ENCODE measurements around the gene ZNF557. TPM values are rescaled to one million over a fixed set of nuclear protein-coding genes. Genes with fewer than 3 reads are reported as not detected.

The ZNF557 gene
- total RNA-seq, 1 experiment from 2014 or later: 6.3 TPM

- no peak overlapping the region for H3K27ac Mint-ChIP-seq (ENCODE audit: unreplicated experiment)
- no peak overlapping the region for H3K4me3 Mint-ChIP-seq (ENCODE audit: low read depth, unreplicated experiment)
- no peaks in the 10 kb centered on the region for H3K4me1 Mint-ChIP-seq (ENCODE audit: low read depth, unreplicated experiment)
- CTCF ChIA-PET: no interaction called here
- H3K36me3 Mint-ChIP-seq (ENCODE audit: insufficient read depth, unreplicated experiment): peaks cover 47% of the 10 kb centered on the region
- TF ChIP-seq CTCF (IDR thresholded peaks at IDR 0.05; ENCODE audit: unreplicated experiment): no peak
- intact Hi-C loops (cut with micrococcal nuclease; ENCODE audit: unreplicated experiment): no loop called here
- H3K9me3 Mint-ChIP-seq (ENCODE audit: low read depth, unreplicated experiment): peaks cover 14% of the 10 kb centered on the region
- no peak for DNase-seq
- H3K27me3 Mint-ChIP-seq (ENCODE audit: unreplicated experiment): no peaks in the 10 kb centered on the region
- BruUV-seq (replicated peaks): no TSS peak
Measured at GRCh38 chr19:7083076-7083956, 13.8 kb downstream of the ZNF557 start.

GRCh38 chr19:7088999-7089398 is 19.5 kb downstream of the ZNF557 start:
- Mint-ChIP-seq H3K9me3 (ENCODE audit: low read depth, unreplicated experiment) (peaks cover 3% of the 10 kb centered on the region), H3K36me3 (ENCODE audit: insufficient read depth, unreplicated experiment) (peaks cover 12% of the 10 kb centered on the region), H3K27me3 (ENCODE audit: unreplicated experiment) (no peaks in the 10 kb centered on the region), H3K4me1 (ENCODE audit: low read depth, unreplicated experiment) (no peaks in the 10 kb centered on the region), H3K4me3 (ENCODE audit: low read depth, unreplicated experiment) (no peak overlapping the region), H3K27ac (ENCODE audit: unreplicated experiment) (no peak overlapping the region)
- intact Hi-C loops (cut with micrococcal nuclease; ENCODE audit: unreplicated experiment): no loop called here
- CTCF ChIA-PET: no interaction called here
- no TSS peak for BruUV-seq (replicated peaks)
- TF ChIP-seq CTCF (IDR thresholded peaks at IDR 0.05; ENCODE audit: unreplicated experiment): no peak
- DNase-seq: no peak

GRCh38 chr19:7098096-7098495 is 28.6 kb downstream of the ZNF557 start:
- Mint-ChIP-seq H3K4me1 (ENCODE audit: low read depth, unreplicated experiment) (no peaks in the 10 kb centered on the region), H3K9me3 (ENCODE audit: low read depth, unreplicated experiment) (peaks cover 7% of the 10 kb centered on the region), H3K27ac (ENCODE audit: unreplicated experiment) (peak overlapping the region; percentile 77), H3K36me3 (ENCODE audit: insufficient read depth, unreplicated experiment) (peaks cover 16% of the 10 kb centered on the region), H3K4me3 (ENCODE audit: low read depth, unreplicated experiment) (peak overlapping the region; percentile 86), H3K27me3 (ENCODE audit: unreplicated experiment) (peaks cover 13% of the 10 kb centered on the region)
- no TSS peak for BruUV-seq (replicated peaks)
- DNase-seq: no peak
- intact Hi-C loops (cut with micrococcal nuclease; ENCODE audit: unreplicated experiment): no loop called here
- TF ChIP-seq CTCF (IDR thresholded peaks at IDR 0.05; ENCODE audit: unreplicated experiment): no peak
- CTCF ChIA-PET: interaction anchor here (0.6 kb wide), 1 partner anchor 29 kb away, joined by 3 read pairs; the partner anchor contains the start of gene ZNF557

GRCh38 chr19:7098701-7099596 is 29.4 kb downstream of the ZNF557 start:
- intact Hi-C loops (cut with micrococcal nuclease; ENCODE audit: unreplicated experiment): no loop called here
- Mint-ChIP-seq H3K27me3 (ENCODE audit: unreplicated experiment) (peaks cover 13% of the 10 kb centered on the region), H3K9me3 (ENCODE audit: low read depth, unreplicated experiment) (peaks cover 7% of the 10 kb centered on the region), H3K27ac (ENCODE audit: unreplicated experiment) (peak overlapping the region; percentile 77), H3K36me3 (ENCODE audit: insufficient read depth, unreplicated experiment) (peaks cover 16% of the 10 kb centered on the region), H3K4me1 (ENCODE audit: low read depth, unreplicated experiment) (no peaks in the 10 kb centered on the region), H3K4me3 (ENCODE audit: low read depth, unreplicated experiment) (peak overlapping the region; percentile 86)
- DNase-seq: peak; percentile 85
- CTCF ChIA-PET: interaction anchor here (0.6 to 1.0 kb wide), 3 partner anchors 130 to 255 kb away, joined by 4 read pairs; no protein-coding TSS in a partner anchor
- TSS peak; percentile 71 for BruUV-seq (replicated peaks)
- no peak for TF ChIP-seq CTCF (IDR thresholded peaks at IDR 0.05; ENCODE audit: unreplicated experiment)

Measured in Calu3 (cell line).